Right forelimb (tissue), 1 donor: ENCODE measurements around the gene IFT122.

ENCODE experiments used
- DNase-seq: peaks from one replicate; pipeline ENCODE4 v3.0.0-alpha.2; 2018

IFT122 gene

DNA sequence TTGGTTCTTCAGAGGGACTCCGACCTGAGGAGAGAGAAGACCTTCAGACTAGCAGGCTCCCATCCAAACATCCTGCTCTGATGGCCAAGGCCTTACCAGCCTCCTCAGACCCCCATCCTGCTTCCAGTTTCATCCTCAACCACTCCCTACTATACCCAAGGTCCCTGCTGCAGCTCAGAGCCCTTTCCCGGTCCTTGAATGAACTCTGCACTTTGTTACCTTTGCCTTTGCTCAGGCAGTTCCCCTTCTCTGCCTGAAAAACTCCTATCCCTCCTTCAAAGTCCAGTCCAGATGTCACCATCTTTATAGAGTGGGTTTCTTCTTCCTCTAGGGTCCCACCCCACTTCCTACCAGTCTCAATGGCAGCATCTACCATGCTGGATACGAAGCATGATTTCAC lies 24.6 kb upstream of the IFT122 start:
- no peak for DNase-seq

DNA sequence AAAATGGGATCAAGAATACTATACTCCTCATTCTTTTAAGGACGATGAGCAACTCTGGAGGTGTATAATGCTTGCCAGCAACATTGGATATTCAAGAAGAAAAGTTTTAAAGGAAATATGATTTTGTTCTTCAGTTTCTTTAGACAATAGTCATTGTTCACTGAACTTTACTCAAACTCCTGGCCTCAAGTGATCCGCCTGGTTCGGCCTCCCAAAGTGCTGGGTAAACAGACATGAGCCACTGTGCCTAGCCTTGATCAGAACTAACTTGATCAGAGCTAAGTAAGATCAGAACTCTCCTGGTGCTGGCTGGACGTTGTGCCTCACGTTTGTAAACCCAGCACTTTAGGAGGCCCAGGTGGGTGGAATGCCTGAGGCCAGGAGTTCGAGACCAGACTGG lies 24.2 kb upstream of the IFT122 start:
- no peak for DNase-seq

DNA sequence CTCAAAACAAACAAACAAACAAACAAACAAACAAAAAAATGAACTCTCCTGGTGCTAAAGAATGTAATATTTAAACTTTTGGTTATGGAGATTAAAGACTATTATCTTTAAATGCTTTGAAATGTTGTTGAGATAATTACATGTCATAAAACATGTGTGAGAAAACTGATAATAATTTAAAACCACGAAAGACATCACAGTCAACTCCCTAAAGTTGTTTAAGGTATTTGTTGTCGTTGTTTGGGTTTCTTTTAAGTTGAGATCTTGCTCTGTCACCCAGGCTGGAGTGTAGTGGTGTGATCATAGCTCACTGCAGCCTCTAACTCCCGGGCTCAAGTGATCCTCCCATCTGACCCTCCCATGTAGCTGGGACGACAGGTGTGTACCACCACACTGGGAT lies 23.6 kb upstream of the IFT122 start:
- no peak for DNase-seq

DNA sequence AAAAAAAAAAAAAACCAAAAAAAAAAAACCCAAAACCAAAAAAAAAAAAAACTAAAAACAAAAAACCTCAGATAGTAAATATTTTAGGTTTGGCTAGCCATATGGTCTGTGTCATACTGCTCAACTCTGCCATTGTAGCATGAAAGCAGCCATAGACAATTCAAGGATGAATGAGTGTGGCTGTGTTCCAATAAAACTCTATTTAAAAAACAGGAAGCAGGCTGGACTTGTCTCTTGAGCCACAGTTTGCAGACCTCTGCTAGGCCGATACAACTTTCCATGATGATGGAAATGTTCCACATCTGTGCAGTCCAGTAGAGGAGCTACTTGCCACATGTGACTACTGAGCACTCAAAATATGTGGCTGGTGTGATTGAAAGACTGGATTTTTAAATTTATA lies 22.7 kb upstream of the IFT122 start:
- DNase-seq, result no peak

DNA sequence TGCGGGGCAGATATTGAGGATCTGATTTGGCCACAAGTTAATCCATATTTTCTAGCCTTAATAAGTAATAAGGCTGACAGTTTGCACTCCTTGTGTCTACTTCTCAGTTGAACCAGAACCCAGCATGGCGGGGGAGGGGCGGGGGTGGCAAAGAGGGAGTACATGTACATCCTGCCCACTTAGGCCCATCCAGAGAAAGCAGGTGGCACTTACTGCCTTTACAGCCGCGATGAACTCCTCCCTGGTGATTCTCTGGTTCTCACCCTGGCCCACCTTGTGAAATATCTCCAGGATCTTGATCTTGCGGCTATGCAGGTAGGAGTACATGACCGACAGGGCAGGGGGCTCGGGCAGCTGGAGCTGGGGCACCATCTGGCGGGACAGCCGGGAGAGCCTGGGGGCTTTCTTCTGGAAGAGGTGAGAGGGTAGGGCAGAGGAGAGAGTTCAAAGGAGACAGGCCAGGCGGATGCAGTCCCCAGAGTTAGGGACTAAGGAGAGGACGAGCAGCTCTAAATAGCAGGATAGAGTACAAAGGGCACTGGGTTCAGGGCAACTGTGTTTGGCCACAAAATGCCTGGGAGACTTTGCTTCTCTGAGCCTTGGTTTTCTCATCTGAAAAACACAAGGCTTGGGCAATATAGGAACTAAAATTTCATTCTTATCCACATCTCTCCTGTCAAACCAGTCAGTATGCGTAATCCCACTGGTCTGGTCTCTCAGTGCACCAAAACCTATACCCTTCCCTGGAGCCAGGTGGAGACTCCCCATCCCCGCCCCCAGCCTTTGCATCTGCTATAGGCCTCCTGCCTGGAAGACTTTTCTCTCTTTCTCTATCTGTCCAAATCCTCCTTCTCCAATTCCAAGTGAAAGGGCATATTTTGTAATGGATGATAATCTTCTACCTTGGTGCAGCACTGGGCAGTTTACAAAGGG lies 21.7 kb upstream of the IFT122 start:
- peak; percentile 15 for DNase-seq

DNA sequence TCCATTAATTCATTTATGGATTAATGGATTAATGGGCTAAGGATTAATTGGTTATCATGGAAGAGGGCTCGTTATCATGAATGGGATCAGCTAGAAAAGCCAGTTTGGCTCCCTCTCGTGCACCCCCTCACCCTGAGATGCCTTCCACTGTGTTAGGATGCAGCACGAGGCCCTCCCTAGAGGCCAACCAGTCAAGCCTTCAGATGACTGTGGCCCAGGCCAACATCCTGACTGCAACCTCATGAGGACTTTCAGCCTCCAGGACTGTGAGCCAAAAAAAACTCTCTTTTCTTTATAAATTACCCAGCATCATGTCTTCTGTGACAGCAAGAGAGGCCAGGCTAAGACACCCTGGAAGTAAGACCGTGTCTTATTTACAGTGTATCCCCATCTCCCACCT lies 20.5 kb upstream of the IFT122 start:
- DNase-seq, result no peak

DNA sequence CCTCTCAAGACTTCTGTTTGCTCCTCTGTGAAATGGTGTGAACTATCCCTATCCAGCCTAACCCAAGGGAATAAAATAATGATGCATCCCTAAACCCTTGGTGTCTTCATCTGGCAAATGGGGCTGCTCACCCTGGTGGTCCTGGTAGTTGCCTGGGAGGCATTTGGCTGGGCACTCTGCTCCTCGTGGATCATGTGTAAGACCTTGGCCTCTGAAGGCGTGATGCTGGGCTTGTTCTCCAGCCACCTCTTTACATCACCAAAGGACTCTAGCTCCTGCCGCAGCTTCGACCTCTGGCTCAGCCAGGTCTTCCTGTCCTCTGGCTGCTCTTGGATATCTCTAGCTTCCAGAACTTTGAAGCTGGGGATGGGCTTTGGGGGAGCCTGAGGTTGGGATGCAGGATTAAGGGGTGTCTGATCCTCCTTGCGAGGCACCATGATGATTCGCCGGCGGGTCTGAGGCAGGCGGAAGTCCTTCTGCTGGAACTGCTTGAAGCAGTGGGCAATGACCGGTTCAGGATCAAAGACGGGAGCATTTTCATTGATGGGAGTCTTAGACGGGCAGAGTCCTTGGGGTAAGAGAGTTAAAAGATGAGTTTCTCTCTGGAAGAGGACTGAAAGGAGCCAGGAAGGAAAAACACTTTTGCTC lies 18.7 kb upstream of the IFT122 start:
- DNase-seq, result no peak

DNA sequence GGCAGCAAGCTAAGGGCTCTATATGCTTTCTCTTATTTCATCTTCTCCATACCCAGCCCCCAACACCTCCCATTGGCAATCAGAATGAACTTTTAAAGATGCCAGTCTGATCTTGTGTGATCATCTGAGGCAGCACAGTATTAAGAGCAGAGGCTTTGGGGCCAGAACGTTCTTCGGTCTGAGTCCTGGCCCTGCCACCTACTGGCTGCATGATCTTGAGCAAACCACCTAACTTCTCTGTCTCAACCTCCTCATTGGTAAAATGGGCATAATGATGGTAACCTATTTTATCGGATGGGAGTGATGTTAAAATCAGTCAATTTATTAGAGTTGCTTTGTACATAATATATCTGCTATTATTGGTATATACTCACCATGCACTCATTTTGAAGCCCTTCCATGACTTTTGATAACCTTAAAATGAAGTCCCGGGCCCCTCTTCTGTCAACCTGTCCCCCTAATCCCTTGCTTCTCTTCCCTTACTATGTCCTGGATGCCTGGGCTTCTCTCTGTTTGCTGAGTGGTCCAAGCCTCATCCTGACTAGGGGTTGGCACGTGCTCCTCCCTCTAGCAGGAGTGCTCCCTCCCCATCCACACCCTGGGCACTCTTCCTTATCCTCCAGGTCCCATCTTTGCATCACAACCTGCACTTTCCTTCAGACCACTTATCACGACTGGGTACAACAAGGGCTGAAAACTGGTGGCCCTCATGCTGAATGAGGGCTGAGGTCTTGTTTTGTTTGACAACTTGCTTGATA lies 17.9 kb upstream of the IFT122 start:
- no peak for DNase-seq

DNA sequence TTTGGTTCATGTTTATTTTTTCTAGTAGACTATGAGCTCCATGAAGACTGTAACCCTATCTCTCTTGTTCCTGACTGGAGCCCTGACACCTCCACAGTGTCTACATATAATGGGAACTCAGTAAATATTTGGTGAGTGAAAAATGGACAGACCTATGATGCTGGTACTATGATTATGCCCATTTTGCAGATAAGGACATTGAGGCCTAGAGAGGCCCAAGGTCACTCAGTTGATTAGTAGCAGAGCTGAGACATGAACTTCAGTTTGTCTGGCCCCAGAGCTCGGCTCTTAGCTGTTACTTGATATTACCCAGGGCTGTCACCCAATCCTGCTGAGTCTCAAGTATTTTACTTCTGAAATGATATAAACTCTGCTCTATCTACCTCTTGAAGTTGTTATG lies 17.1 kb upstream of the IFT122 start:
- no peak for DNase-seq

DNA sequence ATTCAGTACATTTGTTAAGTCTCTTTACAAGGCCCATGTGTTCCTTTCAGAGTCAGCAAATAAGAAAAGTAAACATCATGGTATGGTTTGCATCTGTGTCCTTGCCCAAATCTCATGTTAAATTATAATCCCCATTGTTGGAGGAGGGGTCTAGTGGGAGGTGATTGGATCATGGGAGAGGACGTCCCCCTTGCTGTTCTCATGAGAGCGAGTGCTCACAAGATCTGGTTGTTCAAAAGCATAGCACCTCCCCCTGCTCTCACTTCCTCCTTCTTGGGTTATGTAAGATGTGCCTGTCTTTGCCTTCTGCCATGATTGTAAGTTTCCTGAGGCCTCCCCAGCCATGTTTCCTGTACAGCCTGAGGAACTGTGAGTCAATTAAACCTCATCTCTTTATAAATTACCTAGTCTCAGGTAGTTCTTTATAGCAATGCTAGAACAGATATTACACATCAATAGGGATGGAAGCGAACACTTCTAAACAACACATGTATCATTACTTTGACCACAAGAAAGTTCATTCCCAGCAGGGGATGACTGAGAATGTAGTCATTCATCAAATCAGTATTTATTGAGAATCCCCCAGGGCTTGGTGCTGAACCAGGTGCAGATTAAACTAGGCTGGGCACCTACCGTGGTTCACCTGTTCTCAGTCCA lies 15.7 kb upstream of the IFT122 start:
- no peak for DNase-seq

DNA sequence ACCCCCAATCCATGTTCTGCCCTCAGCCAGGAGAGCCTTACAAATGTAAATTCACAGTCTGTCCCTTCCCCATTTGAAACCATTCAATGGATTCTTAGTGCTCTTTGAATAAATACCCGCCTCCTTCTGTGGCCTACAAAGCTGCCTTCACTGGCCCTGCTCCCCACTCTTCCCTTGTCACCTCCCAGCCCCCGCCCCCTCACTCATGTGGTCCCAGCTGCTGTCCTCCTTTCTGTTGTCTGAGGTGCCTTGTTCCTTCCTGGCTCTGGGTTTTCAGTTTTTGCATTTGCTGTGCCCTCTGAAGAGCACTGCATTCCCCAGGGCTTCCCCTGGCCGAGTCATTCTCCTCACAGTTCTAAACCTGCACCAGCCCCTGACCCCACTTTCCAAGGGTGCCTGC lies 14.8 kb upstream of the IFT122 start:
- DNase-seq, result no peak

DNA sequence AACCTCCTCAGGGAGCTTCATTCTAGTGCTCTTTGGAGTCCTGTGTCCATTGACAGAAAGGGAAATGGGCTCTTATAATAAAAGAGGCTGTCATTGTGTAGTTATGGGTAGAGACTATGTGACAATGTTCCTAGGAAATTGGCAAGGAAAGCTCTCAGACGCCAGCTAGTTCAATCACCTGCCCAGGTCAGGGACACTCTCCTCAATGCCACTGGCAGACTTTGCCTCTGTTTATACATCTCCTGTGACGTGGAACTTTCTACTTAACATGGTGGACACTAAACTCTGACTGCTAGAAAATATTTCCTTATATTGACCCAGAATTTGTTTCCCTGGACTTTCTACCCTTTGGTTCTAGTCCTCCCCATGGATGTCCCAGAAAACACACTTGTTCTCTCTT lies 14.4 kb upstream of the IFT122 start:
- no peak for DNase-seq

DNA sequence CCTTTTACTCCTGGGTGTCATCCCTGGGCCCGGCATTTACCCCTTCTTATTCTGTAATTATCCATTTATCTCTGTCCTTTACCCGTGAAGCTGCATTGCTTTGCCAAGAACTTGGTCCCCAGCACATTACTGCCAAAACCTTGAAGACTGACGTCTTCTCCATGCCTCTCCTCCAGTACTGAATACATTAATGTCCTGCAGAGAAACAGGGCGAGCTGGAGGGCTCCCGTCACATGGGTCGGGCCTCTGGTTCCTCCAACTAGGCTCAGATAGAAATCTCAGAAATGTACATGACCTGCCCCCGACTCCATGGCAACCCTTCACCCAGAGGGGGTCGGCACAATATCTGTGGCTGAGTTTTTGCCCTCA lies 12.0 kb upstream of the IFT122 start:
- DNase-seq, result no peak

DNA sequence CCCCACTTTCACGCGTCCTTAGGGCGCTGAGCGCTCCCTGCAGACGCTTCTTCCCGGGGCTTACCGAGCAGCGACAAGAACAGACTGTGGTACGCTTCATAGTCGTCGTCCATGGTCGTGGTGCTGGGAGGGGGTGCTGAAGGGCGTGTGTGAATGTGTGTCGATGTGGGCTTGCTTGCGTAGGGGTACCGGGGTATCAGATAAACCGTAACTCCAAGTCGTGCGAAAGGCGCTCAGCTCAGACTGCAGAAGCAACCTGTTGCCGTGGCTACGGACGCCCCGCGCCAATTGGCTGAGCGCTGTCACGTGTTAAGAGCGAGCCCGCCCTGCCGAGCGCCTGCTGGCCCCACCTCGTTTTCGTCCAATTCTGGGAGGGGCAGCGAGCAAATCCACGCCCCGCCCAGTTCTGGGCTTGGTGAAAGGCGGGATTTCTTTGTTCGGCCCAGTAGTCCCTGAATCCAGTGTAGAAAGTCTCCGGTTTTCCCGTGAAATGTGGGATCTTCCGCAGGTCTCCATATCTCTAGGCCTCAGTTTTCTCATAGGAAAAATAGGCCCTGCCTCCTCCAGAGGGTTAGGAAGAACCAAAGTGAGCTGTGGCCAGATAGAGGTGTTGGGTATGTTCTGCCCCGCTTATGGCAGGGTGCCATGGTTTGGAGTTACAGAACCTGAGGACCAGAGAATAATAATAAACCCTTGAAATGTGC lies 11.5 kb upstream of the IFT122 start, which contains the start of gene EFCAB12:
Gene EFCAB12 (minus strand): TSS at position 261 of the 704 bp plus-strand sequence. CDS start 148 bp downstream, at position 113.
- DNase-seq, result peak; percentile 94

DNA sequence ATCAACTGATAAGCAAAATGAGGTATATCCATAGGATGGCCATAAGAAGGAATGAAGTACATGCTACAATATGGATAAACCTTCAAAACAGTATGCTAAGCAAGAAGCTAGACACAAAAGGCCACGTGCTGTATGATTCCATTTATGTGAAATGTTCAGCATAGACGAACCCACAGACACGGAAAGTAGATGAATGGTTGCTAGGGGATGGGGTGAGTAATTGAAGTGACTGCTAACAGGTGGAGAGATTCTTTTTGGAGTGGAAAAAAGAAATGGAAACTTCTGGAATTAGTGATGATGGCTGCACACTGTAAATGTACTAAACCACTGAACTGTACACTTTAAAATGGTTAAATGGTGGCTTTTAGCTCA lies 11.0 kb upstream of the IFT122 start:
- DNase-seq, result no peak

DNA sequence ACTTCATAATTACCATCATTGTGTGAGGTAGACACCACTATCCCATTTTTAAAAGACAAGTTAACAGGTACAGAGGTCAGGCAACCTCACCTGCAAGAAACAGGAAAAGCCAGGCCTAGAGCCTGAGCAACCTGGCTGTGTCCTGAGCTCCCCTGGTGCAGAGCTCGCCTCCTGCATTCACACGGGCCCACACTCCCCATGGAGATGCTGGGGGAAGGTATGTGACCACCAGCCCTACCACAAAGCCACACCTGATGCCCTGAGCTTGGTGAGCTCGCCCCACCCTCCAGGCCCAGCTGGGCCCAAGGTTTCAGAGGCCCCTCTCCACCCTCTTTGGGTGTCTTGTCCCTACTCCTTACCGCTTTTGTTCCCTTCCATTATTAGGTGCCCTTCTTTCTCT lies 10.4 kb upstream of the IFT122 start:
- DNase-seq, result no peak

DNA sequence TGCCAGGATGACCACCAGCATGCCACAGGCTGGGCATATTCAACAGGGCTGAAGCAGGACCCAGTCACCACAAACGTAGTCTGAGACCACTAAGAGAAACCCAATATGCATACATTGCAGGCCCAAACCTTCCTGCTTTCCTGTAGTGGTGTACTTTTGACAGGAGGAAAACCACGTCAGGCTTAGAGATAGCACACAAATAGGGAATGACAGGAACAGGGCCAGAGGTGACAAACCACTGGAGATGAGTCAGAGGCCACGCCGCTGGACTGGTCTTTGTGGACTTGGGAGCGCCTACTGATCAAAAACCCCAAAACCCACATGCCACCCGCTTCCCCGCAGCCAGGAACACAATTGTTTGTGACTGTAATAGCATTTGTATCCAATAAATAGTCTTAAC lies 8.0 kb upstream of the IFT122 start:
- no peak for DNase-seq

DNA sequence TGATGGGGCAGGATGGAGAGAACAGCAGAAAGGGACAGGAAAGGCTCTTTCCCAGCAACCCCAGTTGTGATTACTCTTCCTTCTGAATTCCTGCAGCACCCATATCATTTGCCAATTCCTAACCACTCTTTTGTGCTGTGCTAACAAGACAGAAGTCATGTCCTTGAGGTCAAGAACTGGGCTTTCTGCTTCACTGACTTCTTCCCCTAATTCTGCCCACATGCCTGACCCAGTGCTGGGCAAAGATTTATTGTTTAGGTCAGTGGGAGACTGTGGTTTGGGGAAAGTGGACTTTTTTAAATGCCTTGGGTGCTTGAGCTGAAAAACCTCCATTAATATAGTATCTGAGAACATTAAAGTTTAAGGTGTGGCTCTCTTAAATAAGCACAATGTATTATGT lies 7.4 kb upstream of the IFT122 start:
- no peak for DNase-seq

DNA sequence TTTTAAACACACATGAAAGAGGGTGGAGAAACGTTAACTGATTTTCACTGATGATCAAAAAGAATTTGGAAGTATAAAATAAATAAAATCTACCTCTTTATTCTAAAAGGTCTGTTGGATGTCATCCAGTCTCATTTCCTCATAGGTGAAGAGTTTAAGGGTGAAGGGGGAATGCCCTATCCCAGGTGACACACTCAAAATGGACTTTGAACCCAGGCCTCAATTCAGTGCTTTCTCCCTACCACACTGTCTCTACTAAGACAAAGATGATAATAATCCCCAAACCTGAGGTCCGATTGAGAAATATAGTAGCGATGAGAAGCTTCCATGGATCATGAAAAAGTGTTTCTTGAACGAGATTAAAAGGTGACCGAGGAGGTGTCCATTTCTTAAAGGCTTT lies 6.5 kb upstream of the IFT122 start:
- no peak for DNase-seq

DNA sequence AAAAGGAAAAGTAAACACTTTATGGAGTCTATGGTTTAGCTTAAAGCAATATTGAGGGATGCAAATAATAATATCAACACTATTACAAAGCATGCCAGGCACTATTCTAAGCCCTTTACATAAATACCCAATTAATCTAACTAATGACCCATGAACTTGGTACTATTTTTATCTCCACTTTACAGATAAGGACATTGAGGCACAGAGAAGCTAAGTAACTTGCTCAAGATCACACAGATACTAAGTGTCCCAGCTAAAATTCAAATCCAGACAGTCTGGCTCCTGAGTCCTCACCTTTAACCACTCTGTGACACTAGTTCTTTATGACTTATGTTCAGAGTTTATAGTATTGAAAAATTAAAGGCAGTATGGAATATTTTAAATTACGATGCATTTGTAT lies 5.9 kb upstream of the IFT122 start:
- DNase-seq, result no peak

DNA sequence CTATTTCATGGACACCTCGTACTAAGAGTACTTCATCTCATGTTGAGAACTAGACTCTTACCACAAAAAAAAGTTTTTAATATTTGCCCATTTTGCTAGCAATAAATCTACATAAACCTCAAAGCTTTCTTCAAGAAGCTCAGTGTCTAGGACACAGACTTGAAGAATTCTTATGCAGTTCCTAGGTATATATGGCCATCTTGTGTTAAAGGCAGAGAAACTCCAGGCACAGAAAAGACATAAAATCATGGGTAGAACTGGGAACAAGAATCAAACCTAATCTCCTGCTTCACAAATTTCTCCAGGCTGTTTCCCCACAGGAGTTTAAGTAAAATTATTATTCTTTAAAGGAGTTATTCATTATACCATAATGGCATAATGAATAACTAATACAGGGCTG lies 4.7 kb upstream of the IFT122 start:
- no peak for DNase-seq

DNA sequence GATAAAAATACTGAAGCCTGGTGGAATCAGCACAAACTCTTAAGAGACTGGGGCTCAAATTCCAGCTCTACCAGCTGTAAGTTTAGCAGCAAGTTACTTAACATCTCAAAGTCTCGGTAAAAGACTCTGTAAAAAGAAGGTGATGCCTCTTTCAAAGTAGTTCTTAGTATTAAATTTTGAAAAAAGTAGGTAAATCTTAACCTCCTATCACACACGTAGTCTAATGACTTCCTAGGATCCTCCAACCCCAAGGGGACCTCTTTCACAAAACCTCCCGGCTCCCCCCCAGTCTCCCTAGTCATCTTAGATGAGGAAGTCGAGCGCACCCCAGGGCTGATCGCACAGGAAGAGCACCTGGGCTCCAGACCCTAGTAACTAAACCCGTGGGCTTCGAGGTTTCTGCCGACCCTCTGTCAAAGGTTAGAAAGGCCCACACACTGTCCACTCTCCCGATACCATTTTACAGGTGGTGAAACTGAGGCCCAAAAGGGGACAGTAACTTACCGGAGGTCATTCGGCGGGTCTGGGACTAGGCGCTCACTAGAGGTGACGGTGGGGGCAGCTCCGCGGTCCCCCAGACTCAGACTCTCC lies 703 bp upstream of the IFT122 start:
- DNase-seq, result no peak
